Mesendoderm (in vitro differentiated cells): ENCODE data around the gene BRCA1.

Source experiments
- DNase-seq: peaks from one replicate; pipeline ENCODE4 v3.0.0; 2013
- H2AK5ac ChIP-seq: 2 replicates; pipeline ENCODE4 v1.6.1; 2013; ENCODE audit warnings: low read length, inconsistent platforms
- H2BK120ac ChIP-seq: 2 replicates; pipeline ENCODE4 v1.6.1; 2013; ENCODE audit warnings: low read depth, mild to moderate bottlenecking, low read length, moderate library complexity, mixed read lengths
- H2BK15ac ChIP-seq: replicated peaks from 2 replicates; pipeline ENCODE4 v1.6.1; 2013; ENCODE audit warnings: low read depth, mild to moderate bottlenecking, moderate library complexity
- H2BK5ac ChIP-seq: 2 replicates; pipeline ENCODE4 v1.6.1; 2013; ENCODE audit warnings: low read length, inconsistent platforms
- H3K18ac ChIP-seq: 2 replicates; pipeline ENCODE4 v1.6.1; 2013; ENCODE audit warnings: mild to moderate bottlenecking, low read length, mixed read lengths
- H3K23ac ChIP-seq: one replicate; pipeline ENCODE4 v1.6.1; 2013; ENCODE audit warnings: low read length
- H3K27ac ChIP-seq: 2 replicates; pipeline ENCODE4 v1.5.1; 2013; ENCODE audit warnings: low read depth, mild to moderate bottlenecking, inconsistent platforms, low read length, moderate library complexity
- H3K27me3 ChIP-seq: 2 replicates; pipeline ENCODE4 v1.6.1; 2013; ENCODE audit warnings: low read length, control low read depth, mild to moderate bottlenecking, inconsistent platforms; ENCODE audit not compliant: insufficient read depth, poor library complexity
- H3K36me3 ChIP-seq: 2 replicates; pipeline ENCODE4 v1.6.1; 2013; ENCODE audit warnings: low read length, inconsistent platforms; ENCODE audit not compliant: control insufficient read depth, insufficient read depth
- H3K4ac ChIP-seq: one replicate; pipeline ENCODE4 v1.6.1; 2013; ENCODE audit warnings: low read depth, mild to moderate bottlenecking, low read length, moderate library complexity
- H3K4me1 ChIP-seq: 2 replicates; pipeline ENCODE4 v1.6.1; 2013; ENCODE audit warnings: low read depth, low read length, inconsistent platforms; ENCODE audit not compliant: control insufficient read depth
- H3K4me2 ChIP-seq: 2 replicates; pipeline ENCODE4 v1.6.1; 2013; ENCODE audit warnings: low read length
- H3K4me3 ChIP-seq: 2 replicates; pipeline ENCODE4 v1.5.1; 2013; ENCODE audit warnings: mild to moderate bottlenecking, low read length
- H3K56ac ChIP-seq: one replicate; pipeline ENCODE4 v1.6.1; 2013; ENCODE audit warnings: low read length
- H3K79me1 ChIP-seq: 2 replicates; pipeline ENCODE4 v1.6.1; 2013; ENCODE audit warnings: low read length, inconsistent platforms
- H3K79me2 ChIP-seq: 2 replicates; pipeline ENCODE4 v1.6.1; 2013; ENCODE audit warnings: mild to moderate bottlenecking, low read length; ENCODE audit not compliant: control insufficient read depth, insufficient read depth
- H3K9ac ChIP-seq: 2 replicates; pipeline ENCODE4 v1.6.1; 2013; ENCODE audit warnings: low read length, inconsistent platforms
- H4K5ac ChIP-seq: one replicate; pipeline ENCODE4 v1.6.1; 2013; ENCODE audit warnings: low read length
- H4K8ac ChIP-seq: one replicate; pipeline ENCODE4 v1.6.1; 2013; ENCODE audit warnings: low read depth, mild to moderate bottlenecking, control low read depth, low read length, moderate library complexity
- WGBS: extraction: QIAGEN DNeasy Blood & Tissue Kit; methylation state at CpG from one replicate; pipeline ENCODE4 v1.1.7; 2013; ENCODE audit warnings: low lambda C conversion rate, missing lambda C conversion rate; ENCODE audit not compliant: insufficient coverage; ENCODE audit errors: extremely low coverage; 5-methylcytosine and 5-hydroxymethylcytosine counted together

Gene BRCA1

GRCh38 chr17:43028221-43028861, 96.8 kb downstream of the BRCA1 start:
- no peak overlapping the region for H2BK120ac ChIP-seq
- H3K4me1 ChIP-seq = no peaks in the 10 kb centered on the region
- no peak overlapping the region for H2AK5ac ChIP-seq
- no CpG with 5 or more reads among the region's 17 CpGs for WGBS
- no peak overlapping the region for H4K8ac ChIP-seq
- no peak overlapping the region for H2BK5ac ChIP-seq
- H3K79me2 ChIP-seq = no peaks in the 10 kb centered on the region
- no peaks in the 10 kb centered on the region for H3K79me1 ChIP-seq
- H2BK15ac ChIP-seq = no peak overlapping the region
- H3K4me3 ChIP-seq = no peak overlapping the region
- no peak overlapping the region for H3K9ac ChIP-seq
- no peak overlapping the region for H3K4ac ChIP-seq
- H3K27ac ChIP-seq = no peak overlapping the region
- H3K18ac ChIP-seq = no peak overlapping the region
- no peak overlapping the region for H3K56ac ChIP-seq
- no peaks in the 10 kb centered on the region for H3K27me3 ChIP-seq
- H4K5ac ChIP-seq = no peak overlapping the region
- no peak for DNase-seq
- H3K4me2 ChIP-seq = no peak overlapping the region
- no peaks in the 10 kb centered on the region for H3K36me3 ChIP-seq
- no peak overlapping the region for H3K23ac ChIP-seq

GRCh38 chr17:43027091-43028032, 97.8 kb downstream of the BRCA1 start:
- H3K27me3 ChIP-seq = no peaks in the 10 kb centered on the region
- no peaks in the 10 kb centered on the region for H3K4me1 ChIP-seq
- no peak overlapping the region for H3K9ac ChIP-seq
- no peak overlapping the region for H2BK120ac ChIP-seq
- no peaks in the 10 kb centered on the region for H3K79me2 ChIP-seq
- no peak overlapping the region for H2BK15ac ChIP-seq
- no peaks in the 10 kb centered on the region for H3K36me3 ChIP-seq
- no peak overlapping the region for H3K27ac ChIP-seq
- no peak overlapping the region for H3K56ac ChIP-seq
- no peak overlapping the region for H4K8ac ChIP-seq
- no peak overlapping the region for H3K4me2 ChIP-seq
- no peak overlapping the region for H3K4ac ChIP-seq
- no peak overlapping the region for H2BK5ac ChIP-seq
- no peak overlapping the region for H3K23ac ChIP-seq
- H4K5ac ChIP-seq = no peak overlapping the region
- no peak for DNase-seq
- H3K79me1 ChIP-seq = no peaks in the 10 kb centered on the region
- H2AK5ac ChIP-seq = no peak overlapping the region
- no peak overlapping the region for H3K4me3 ChIP-seq
- H3K18ac ChIP-seq = no peak overlapping the region
- WGBS = no CpG with 5 or more reads among the region's 9 CpGs

GRCh38 chr17:43026595-43026994, 98.6 kb downstream of the BRCA1 start:
- Histone ChIP-seq H3K79me1 (no peaks in the 10 kb centered on the region), H3K4ac (no peak overlapping the region), H2BK120ac (no peak overlapping the region), H3K9ac (no peak overlapping the region), H3K4me2 (no peak overlapping the region), H3K27me3 (no peaks in the 10 kb centered on the region), H3K36me3 (no peaks in the 10 kb centered on the region), H2BK5ac (no peak overlapping the region), H3K27ac (no peak overlapping the region), H4K8ac (no peak overlapping the region), H4K5ac (no peak overlapping the region), H2AK5ac (no peak overlapping the region), H3K4me1 (no peaks in the 10 kb centered on the region), H3K4me3 (no peak overlapping the region), H2BK15ac (no peak overlapping the region), H3K23ac (no peak overlapping the region), H3K79me2 (peaks cover 2% of the 10 kb centered on the region), H3K18ac (no peak overlapping the region), H3K56ac (no peak overlapping the region)
- WGBS = no CpG with 5 or more reads among the region's 5 CpGs
- no peak for DNase-seq

GRCh38 chr17:43025766-43026537, 99.2 kb downstream of the BRCA1 start:
- Histone ChIP-seq H2AK5ac (no peak overlapping the region), H3K56ac (no peak overlapping the region), H3K27me3 (no peaks in the 10 kb centered on the region), H3K4me2 (no peak overlapping the region), H3K79me1 (no peaks in the 10 kb centered on the region), H3K36me3 (no peaks in the 10 kb centered on the region), H3K18ac (no peak overlapping the region), H3K27ac (no peak overlapping the region), H3K4me3 (no peak overlapping the region), H3K79me2 (peaks cover 5% of the 10 kb centered on the region), H3K23ac (no peak overlapping the region), H3K4ac (no peak overlapping the region), H4K5ac (no peak overlapping the region), H3K4me1 (no peaks in the 10 kb centered on the region), H2BK15ac (no peak overlapping the region), H2BK120ac (no peak overlapping the region), H4K8ac (no peak overlapping the region), H2BK5ac (no peak overlapping the region), H3K9ac (peak overlapping the region; percentile 74)
- WGBS = no CpG with 5 or more reads among the region's 16 CpGs
- no peak for DNase-seq

GRCh38 chr17:43025290-43025657, 99.9 kb downstream of the BRCA1 start:
- H4K8ac ChIP-seq = no peak overlapping the region
- WGBS = no CpG with 5 or more reads among the region's 27 CpGs
- peaks cover 8% of the 10 kb centered on the region for H3K79me2 ChIP-seq
- H2BK120ac ChIP-seq = no peak overlapping the region
- H3K23ac ChIP-seq = no peak overlapping the region
- no peak overlapping the region for H2AK5ac ChIP-seq
- no peak overlapping the region for H2BK5ac ChIP-seq
- no peaks in the 10 kb centered on the region for H3K36me3 ChIP-seq
- no peaks in the 10 kb centered on the region for H3K27me3 ChIP-seq
- H4K5ac ChIP-seq = no peak overlapping the region
- peak overlapping the region; percentile 86 for H3K4me2 ChIP-seq
- peak; percentile 50 for DNase-seq
- peaks cover under 1% of the 10 kb centered on the region for H3K4me1 ChIP-seq
- no peak overlapping the region for H2BK15ac ChIP-seq
- H3K79me1 ChIP-seq = no peaks in the 10 kb centered on the region
- peak overlapping the region; percentile 74 for H3K9ac ChIP-seq
- H3K27ac ChIP-seq = no peak overlapping the region
- peak overlapping the region; percentile 86 for H3K56ac ChIP-seq
- H3K4ac ChIP-seq = no peak overlapping the region
- peak overlapping the region; percentile 63 for H3K4me3 ChIP-seq
- peak overlapping the region; percentile 77 for H3K18ac ChIP-seq
